ENCODE results near the gene POLA2.
A peak's percentile ranks its signal among the peaks of the same experiment; 100 is the strongest.
"Not testable (repeated sequence)": the region's sequence is repeated elsewhere in the genome, so short reads cannot be mapped to it uniquely, and the experiment has no call there.

Gene POLA2

DNA sequence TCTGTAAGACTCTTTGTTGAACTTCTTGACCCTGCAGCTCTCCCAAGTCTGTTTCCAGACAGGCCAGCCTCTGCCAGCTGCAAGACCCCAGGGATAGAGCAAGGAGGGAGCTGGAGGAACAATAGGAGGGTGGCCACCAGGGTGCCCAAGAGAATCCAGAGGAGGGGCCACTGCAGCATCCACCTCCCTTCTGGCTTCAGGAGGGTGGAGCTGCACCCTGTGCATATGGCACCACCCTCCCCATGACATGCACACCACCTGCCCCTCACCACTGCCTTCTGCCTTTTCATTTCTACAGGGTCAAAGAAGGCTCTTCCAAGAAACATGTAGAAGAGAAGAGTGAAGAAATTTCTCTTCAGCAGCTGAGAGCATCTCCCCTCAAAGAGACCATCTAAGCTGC is 20.1 kb upstream of the POLA2 start:
- DNase-seq, result no peak

DNA sequence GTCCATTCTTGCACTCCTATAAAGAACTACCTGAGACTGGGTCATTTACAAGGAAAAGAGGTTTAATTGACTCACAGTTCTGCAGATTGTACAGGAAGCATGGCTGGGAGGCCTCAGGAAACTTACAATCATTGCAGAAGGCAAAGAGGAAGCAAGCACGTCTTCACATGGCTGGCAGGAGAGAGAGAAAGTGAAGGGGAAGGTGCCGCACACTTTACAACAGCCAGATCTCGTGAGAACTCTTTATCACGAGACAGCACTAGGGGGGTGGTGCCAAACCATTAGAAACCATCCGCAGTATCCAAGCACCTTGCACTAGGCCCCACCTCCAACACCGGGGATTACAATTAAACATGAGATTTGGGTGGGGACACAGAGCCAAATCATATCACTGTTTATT is 19.4 kb upstream of the POLA2 start:
- no peak for DNase-seq

DNA sequence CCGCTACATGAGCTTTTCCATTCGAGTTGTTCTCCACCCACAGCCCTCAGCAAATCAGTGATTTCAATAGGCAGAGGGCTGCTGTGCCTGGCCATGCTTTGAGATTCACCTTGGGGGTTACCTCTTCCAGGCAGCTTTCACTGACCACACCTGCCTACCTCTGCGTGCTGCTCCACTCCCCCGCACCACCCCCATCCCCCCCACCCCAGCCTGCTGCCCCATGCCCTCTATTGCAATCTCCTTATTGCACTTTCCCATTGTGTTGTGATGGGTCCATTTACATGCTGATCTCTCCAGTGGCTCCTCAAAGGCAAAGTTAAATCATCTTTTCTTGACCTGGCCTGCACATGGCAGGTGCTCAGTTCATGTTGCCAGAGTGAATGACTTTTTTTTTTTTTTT is 18.0 kb upstream of the POLA2 start:
- DNase-seq, result no peak

DNA sequence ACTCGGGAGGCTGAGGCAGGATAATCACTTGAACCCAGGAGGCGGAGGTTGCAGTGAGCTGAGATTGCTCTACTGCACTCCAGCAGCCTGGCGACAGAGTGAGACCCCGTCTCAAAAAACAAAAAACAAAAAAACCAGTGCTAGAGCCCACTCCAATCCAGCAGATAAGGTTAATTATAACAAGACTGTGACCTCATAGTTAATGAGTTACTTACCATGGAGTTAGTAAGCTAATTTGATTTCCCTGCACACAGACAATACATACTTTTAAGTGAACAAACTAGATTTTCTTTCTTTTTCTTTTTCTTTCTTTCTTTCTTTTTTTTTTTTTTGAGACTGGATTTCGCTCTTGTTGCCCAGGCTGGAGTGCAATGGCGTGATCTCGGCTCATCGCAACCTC is 16.7 kb upstream of the POLA2 start:
- not testable (repeated sequence) for DNase-seq

DNA sequence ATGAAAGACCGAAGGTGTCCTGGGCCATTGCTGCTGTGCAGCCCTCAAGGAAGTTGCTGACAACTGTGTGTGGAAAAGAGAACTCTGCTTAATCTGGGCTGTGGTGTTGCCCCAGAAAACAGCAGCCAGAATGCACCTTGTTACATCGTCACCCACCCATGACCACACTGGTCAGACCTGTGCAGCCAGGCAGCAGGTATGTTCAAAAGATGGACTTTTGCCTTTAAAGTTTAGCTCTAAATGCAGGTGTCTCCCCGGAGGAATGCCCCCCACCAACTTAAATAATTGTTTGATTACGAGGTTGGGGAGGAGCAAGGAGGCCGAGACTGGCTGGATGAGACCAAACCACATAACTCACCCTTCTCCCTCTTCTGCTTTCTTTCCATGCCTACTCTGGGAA is 15.3 kb upstream of the POLA2 start:
- DNase-seq, result no peak

DNA sequence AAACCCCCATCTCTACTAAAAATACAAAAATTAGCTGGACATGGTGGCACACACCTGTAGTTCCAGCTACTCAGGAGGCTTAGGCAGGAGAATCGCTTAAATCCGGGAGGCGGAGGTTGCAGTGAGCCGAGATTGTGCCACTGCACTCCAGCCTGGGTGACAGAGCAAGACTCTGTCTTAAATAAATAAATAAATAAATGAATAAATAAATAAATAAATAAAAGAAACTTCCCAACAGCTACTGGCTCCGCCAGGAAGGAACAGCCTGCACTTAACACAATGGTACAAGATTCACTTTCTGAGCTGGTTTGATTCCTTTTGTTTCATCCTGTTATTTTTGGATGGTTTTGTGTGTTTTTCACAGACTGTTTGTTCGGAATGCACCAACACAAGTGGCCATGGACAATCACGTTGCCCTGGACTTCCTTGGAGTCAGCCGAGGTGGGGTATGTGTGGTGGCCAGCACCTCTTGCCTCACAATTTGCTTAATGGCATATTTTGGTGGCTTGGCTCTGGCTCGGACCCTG is 13.5 kb upstream of the POLA2 start:
- DNase-seq, result not testable (repeated sequence)

DNA sequence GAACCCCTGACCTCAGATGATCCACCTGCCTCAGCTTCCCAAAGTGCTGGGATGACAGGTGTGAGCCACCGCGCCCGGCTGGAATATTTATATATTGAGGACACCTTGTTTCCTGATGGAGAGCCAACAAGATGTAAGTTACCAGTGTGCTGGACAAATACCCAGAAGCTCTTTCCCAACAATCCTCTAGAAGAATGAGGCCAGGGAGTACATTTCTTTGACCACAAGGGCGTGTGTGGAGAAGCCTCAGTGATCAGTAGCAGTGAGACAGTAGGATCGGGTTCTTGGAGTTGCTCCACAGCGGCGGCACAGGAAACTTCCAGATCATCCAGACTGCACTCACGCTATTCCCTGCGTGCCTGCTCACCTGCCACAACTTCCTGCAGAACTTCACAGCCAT is 10.3 kb upstream of the POLA2 start:
- DNase-seq, result no peak

DNA sequence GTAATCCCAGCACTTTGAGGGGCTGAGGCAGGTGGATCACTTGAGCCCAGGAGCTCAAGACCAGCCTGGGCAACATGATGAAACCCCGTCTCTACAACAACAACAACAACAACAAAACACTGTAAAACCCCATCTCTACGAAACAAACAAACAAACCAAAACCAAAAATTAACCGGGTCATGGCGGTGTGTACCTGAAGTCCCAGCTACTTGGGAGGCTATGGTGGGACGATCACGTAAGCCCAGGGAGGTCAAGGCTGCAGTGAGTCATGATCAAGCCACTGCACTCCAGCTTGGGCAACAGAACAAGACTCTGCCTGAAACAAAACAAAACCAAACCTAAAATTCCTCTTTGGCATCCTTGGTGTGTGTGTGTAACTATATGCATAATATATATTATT is 7.0 kb upstream of the POLA2 start:
- DNase-seq, result no peak

DNA sequence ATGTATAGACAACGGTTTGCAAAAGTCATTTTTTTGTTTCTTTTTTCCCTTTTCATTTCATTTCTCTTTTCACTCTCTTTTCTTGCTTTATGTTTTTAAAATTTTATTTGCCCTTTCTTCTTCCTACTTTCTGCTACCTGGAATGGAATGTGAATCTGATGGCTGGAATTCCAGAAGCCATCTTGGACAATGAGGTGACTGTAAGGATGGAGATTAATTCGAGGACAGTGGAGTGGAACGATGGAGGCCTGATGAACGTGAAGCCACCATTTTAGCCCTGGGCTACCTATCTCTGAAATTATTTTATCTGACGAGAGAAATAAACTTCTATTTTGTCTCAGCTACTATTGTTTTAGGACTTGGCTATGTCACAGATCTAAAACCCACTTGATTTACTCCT is 2.8 kb upstream of the POLA2 start:
- no peak for DNase-seq

DNA sequence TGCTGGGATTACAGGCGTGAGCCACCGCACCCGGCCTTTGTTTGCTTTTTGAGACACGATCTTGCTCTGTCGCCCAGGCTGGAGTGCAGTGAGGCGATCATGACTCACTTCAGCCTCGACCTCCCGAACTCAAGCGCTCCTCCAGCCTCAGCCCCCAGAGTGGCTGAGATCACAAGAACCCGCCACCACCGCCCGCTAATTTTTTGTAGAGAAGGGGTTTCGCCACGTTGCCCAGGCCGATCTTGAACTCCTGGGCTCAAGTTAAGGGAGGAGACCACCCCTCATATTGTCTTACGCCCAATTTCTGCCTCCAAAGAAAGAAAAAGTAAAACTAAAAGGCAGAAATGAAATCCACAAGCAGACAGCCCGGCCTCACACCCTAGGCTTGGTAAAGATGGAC is 1.5 kb upstream of the POLA2 start:
- DNase-seq, result no peak

DNA sequence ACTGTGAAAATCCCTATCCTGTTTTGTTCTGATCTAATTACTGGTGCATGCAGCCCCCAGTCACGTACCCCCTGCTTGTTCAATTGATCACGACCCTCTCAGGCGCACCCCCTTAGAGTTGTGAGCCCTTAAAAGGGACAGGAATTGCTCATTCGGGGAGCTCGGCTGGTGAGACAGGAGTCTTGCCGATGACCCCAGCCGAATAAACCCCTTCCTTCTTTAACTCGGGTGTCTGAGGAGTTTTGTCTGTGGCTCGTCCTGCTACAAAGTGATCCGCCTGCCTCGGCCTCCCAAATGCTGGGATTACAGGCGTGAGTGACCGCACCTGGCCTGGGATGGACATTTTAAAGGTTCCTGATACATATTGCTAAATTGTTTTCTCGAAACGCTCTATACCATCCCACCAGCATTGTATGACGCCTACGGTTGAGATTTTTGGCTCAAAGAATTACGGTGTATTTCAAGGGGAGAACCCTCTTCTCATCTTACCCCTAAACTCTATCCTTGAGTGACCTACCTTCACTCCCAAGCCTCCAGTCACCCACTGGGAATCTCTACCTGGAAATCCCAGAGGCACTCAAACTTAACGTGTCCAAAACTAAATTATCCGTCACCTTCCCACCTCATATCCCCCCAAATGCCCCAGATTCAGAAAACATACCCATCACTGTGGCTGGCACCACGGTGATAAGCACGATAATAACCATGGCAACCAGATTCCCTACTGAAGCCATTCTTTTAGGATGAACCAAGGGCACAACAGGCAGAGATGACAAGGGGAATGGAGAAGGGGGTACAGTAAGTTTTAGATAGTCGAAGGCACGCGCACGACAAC is 789 bp upstream of the POLA2 start:
- DNase-seq, result no peak

DNA sequence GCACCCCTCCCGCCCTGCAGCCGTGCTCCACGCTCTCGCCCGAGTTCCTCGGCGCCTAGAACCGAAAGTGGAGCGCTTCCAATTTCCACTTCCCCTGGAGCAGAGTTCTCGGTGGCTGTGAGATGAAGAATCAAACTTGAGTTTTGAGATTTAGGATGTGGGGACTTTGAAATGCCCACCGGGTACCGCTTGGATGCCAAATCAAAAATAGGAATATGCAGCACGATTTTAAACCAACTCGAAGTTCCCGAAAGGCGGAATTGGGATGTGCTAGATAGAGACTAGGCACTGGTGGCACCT is 569 bp downstream of the POLA2 start:
- no peak for DNase-seq

DNA sequence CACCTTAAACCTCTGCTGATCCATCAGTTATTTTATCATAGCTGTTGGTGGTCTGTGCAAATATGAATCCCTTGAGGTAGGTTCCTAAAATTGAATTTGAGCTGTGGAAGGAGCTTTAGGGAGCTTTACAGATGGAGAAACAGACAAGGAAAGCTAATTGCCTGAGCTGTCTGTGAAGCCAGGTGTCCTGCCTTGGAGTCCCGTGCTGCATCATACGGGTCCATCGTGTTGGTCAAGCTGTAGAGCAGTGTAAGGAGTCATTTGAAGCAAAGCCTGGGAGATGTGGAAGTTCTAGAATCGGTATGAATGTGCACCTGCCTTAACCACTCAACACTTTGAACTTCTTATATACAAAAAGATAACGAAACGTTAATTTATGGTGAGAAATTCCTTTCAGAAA is 1.0 kb downstream of the POLA2 start:
- DNase-seq, result no peak

DNA sequence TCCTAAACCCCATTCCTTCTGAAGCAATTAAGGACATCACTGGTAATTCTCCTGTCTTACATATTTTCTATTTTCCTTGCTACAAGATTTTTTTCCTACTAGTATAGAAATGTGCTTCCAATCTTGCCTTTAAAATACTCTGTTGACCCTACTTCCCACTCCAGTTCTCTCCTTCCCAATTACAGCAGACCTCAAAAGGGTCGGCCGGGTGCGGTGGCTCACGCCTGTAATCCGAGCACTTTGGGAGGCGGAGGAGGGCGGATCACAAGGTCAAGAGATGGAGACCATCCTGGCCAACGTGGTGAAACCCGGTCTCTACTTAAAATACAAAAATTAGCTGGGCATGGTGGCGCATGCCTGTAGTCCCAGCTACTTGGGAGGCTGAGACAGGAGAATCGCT is 3.0 kb downstream of the POLA2 start:
- not testable (repeated sequence) for DNase-seq

DNA sequence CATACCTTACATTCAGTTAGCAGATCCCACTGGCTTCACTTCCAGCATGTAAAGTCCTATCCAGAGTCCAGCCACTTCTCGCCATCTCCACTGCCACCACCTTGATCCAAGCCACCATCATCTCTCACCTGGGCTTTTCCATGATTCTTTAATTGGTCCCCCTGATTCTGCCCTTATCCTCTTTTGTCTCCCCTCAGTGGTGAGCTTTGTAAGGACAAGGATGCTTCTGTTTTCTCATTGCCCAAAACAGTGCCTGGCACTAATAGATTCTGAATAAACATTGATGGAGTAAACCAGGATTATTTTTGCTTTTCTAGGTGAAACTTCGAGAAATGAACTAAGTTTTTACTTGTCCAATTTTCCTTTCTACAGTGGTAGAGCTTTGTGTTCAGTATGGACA is 4.4 kb downstream of the POLA2 start:
- no peak for DNase-seq

DNA sequence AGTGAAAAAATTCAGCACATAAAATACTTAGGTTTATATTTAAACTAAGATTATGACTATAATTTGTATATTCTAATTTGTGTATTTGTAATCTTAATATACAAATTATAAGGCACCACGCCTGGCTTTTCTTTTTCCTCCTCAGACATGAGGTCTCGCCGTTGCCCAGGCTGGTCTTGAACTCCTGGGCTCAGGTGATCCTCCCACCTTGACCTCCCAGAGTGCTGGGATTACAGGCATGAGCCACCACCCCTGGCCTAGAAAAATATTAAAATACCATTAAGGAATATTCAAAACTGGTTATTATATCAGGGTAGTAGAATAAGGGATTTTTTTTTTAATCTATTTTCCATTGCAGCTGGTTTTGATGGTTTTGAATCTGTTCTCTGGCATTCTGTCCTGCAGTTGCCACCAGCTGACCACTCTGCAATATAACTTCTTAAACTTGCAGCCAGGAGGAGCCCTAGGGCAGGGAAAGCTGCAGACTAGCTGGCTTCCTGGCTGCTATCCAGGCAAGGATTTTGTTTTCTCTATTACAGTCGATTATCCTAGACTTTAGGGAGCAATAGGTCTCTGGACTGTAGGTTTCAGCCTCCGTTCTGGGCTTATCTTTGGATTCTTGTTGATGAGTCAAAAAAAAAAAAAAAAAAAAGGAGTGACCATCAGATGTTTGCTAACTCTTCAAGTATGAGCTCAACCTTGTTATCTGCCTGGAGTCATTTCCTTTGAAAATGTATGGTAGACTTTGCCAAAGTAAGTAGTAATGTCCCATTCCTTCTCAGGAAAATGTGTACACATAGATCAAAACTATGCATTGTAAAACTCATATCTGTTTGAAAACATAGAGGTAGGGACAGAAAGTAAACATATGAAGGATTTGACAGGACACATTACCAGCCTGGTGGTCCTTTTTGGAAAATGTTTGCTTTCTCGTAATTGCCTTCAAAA is 13.2 kb downstream of the POLA2 start:
- peak; percentile 88 for DNase-seq

DNA sequence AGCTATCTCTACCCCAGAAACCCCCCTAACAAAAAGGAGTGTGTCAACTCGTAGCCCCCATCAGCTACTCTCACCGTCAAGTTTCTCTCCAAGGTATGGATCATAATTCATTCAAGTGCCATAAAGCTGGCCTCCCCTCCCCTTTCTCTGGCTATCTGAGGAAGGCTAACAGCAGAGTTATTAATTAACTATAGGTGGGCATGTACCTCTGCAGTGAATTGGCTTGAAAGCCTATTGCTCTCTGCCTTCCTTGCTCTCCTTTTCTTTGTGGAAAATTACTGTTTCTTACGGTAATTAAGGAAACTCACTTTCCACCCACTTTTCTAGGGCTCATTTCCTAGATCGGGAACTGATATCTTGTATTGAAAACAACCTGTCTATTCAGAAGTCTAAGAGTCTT is 14.1 kb downstream of the POLA2 start:
- DNase-seq, result no peak

DNA sequence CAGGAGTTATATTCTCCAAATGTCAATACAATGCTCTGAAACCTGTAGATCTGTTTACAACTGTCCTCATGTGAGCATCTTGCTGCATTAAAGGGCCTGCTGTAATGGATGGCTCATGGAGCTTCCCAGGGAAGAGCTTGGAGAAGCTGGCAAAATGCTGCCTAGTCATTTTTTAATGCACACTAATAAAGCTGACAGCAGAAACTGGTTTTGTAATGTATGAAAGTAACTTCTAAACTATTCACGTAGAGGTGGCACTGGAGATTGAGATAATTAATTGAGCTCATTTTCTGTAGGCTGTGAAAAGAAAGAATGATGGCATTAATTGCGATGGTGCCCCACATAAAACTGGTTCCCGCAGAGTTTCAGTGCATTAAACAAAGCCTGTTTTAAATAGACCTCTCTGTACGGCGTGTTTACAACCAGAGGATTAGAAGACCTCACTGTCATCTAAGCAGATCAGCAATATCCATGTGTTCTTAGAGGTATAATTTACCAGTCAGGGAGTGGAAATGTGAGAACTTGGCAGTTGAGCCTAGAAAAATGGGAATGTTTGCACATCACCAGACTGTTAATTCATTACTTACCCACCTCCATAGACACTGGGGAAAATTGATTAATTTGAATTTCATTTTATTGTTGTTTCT is 16.0 kb downstream of the POLA2 start:
- no peak for DNase-seq

DNA sequence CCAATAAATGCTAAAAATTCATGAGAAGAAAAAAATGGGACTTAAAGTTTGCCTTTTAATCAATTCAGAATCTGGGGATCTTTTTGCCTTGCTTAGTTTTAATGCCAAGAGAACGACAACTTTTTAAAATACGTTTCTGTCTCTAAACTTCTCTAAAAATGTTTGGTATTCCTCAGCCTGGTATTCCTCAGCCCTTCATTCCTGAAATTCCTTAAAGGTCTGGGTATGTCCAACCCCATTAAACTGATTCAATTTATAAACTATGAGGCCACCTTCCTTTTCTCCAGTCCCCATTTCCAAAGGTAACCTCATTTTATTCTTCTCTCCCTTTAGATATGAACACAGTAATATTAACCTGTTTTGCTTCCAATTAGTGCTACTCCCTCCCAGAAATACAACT is 16.6 kb downstream of the POLA2 start:
- DNase-seq, result peak; percentile 55

DNA sequence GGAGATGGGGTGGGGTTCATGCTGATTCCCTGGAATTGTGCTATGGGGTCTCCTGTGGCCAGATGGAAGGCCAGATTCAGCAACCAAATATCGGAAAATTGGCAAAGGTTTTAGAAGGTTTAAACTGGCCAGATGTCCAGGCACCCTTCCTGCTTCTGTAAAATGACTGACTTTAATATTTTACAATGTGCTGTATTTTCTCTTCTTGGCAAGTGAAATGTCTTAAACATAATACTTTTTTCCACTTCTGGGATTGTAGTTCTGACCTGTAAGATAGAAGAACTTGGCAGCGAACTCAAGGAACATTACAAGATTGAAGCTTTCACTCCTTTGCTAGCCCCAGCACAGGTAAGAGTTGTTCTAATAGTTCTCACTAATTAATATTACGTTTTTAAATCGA is 17.5 kb downstream of the POLA2 start:
- DNase-seq, result no peak

DNA sequence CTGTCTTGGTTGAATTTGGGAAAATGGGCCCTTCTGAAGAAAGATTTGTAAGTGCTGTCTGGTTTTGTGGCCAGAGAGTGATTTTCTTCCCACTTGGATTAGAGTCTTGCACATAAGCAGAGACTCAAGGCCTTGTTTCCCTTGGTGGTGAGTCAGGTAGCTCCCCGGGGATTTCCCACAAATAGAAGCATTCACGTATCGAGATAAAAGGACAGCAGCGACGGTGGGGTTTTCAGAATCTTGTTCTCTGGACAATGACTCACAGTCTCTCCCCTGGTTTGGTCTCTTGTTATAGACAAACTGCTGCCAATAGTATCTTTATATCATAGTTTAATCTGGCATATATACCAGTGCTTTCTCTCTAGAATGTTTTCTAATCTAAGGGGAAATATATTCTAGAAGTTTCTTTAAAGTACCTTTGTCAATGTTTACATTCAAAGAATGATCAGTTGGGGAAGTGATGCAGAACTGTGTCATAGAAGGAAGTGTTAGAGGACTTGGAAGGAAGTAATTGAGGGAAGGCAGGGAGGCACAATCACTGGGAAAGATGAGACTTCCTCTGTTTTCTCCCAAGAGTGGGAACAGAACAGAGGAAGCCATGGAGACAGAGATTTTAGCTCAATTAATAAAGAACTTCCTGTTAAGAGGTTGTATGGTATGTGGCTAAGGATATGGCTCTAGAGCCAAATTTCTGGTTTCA is 18.1 kb downstream of the POLA2 start:
- peak; percentile 82 for DNase-seq

DNA sequence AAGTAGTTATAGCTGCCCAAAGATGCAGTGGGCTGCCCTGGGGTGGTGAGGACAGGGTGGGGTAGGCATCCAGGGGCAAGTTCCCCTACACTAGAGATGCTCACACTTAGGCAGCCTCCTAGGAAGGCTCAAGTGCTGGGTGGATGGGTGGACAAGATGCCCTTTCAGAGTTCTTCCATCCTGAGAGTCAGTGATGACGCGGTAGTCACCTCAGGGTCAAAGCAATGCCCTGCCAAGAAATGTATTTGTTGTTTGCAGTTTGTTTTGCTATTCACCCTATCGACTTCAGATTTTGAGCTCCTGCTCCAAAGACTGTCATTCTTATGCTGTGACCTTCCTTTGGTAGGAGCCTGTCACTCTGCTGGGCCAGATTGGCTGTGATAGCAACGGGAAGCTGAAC is 18.9 kb downstream of the POLA2 start:
- no peak for DNase-seq

DNA sequence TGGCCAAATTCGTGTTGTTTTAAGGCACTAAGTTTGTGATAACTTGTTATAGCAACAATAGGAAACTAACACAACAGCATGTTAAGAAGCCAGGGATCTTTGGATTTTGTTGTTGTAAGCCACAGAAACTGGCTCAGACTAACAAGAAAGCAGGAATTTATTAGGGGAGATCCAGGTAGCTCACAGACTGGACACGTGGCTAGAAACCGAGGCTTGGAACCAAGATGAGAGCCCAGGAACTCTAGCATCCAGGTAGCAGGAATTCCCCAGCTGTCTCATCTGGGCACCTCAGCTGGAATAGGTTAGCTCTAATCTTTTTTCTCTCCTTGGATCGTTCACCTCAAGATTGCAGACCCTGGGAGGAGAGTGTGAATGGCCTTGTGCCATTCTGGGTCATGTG is 24.9 kb downstream of the POLA2 start:
- DNase-seq, result no peak
